HepG2 (cell line): ENCODE measurements around the gene EMC8. TPM values are rescaled to one million over a fixed set of nuclear protein-coding genes. Genes with fewer than 3 reads are reported as not detected.

Experiments
- ATF7-NPFF ChIP-seq: sonication (generic); formaldehyde crosslinking; IDR thresholded peaks from 2 replicates; pipeline ENCODE4 v1.8.1; 2023; ENCODE audit warnings: mild to moderate bottlenecking, low read depth, missing genetic modification reagents, moderate library complexity
- CBX1 ChIP-seq: IDR thresholded peaks from one replicate; pipeline ENCODE4 v1.6.1; 2016; ENCODE audit warnings: antibody characterized with exemption, low read depth
- ERF ChIP-seq: IDR thresholded peaks from 2 replicates; pipeline ENCODE4 v1.6.1; 2018; ENCODE audit warnings: missing biosample characterization, missing genetic modification reagents
- HMG20B ChIP-seq: conservative IDR thresholded peaks from 2 replicates; pipeline ENCODE4 v1.6.1; 2016; ENCODE audit warnings: missing genetic modification reagents, missing compliant biosample characterization
- ISX ChIP-seq: sonication (generic); formaldehyde crosslinking; conservative IDR thresholded peaks from 2 replicates; pipeline ENCODE4 v1.5.0; 2020; ENCODE audit warnings: missing genetic modification reagents
- PCBP1 ChIP-seq: fragments of 200-400 bp; formaldehyde crosslinking; IDR thresholded peaks from 2 replicates; pipeline ENCODE4 v1.6.1; 2017; ENCODE audit warnings: mild to moderate bottlenecking, low read depth, low read length, borderline replicate concordance
- REPIN1 ChIP-seq: sonication (generic); formaldehyde crosslinking; IDR thresholded peaks from 2 replicates; pipeline ENCODE4 v1.8.0; 2022; ENCODE audit warnings: missing genetic modification reagents, low read depth, mild to moderate bottlenecking, borderline replicate concordance
- TBP ChIP-seq: sonication (generic); formaldehyde crosslinking; IDR thresholded peaks from 2 replicates; pipeline ENCODE4 v1.5.0; 2020; ENCODE audit warnings: missing genetic modification reagents
- ZBTB20 ChIP-seq: sonication (generic); formaldehyde crosslinking; IDR thresholded peaks from 2 replicates; pipeline ENCODE4 v1.8.1; 2023; ENCODE audit warnings: missing genetic modification reagents, low read depth, mild to moderate bottlenecking, borderline replicate concordance
- ZBTB38 ChIP-seq: sonication (generic); formaldehyde crosslinking; IDR thresholded peaks from 2 replicates; pipeline ENCODE4 v1.5.1; 2020; ENCODE audit warnings: mild to moderate bottlenecking, missing genetic modification reagents
- ZFAT ChIP-seq: sonication (generic); formaldehyde crosslinking; conservative IDR thresholded peaks from 2 replicates; pipeline ENCODE4 v1.8.1; 2023; ENCODE audit warnings: missing genetic modification reagents, inconsistent platforms
- ZKSCAN1 ChIP-seq: fragments of 150-350 bp; IDR thresholded peaks from 2 replicates; pipeline ENCODE4 v1.6.1; 2014; ENCODE audit warnings: low read length
- ZNF234 ChIP-seq: sonication (generic); formaldehyde crosslinking; conservative IDR thresholded peaks from 2 replicates; pipeline ENCODE4 v1.5.1; 2020; ENCODE audit warnings: mild to moderate bottlenecking, missing genetic modification reagents
- ZNF331 ChIP-seq: sonication (generic); formaldehyde crosslinking; IDR thresholded peaks from 2 replicates; pipeline ENCODE4 v1.4.0; 2020; ENCODE audit warnings: missing genetic modification reagents
- ZNF354B ChIP-seq: sonication (generic); formaldehyde crosslinking; IDR thresholded peaks from 2 replicates; pipeline ENCODE4 v1.8.0; 2022; ENCODE audit warnings: mild to moderate bottlenecking, missing genetic modification reagents
- ZNF446 ChIP-seq: sonication (generic); formaldehyde crosslinking; IDR thresholded peaks from 2 replicates; pipeline ENCODE4 v1.5.0; 2020; ENCODE audit warnings: mild to moderate bottlenecking, missing genetic modification reagents
- ZNF564 ChIP-seq: sonication (generic); formaldehyde crosslinking; IDR thresholded peaks from 2 replicates; pipeline ENCODE4 v1.8.1; 2023; ENCODE audit warnings: mild to moderate bottlenecking, missing genetic modification reagents
- ZNF577 ChIP-seq: sonication (generic); formaldehyde crosslinking; IDR thresholded peaks from 2 replicates; pipeline ENCODE4 v1.4.0; 2020; ENCODE audit warnings: mild to moderate bottlenecking, low read depth, missing genetic modification reagents, borderline replicate concordance
- ZNF704 ChIP-seq: sonication (generic); formaldehyde crosslinking; IDR thresholded peaks from 2 replicates; pipeline ENCODE4 v1.8.1; 2023; ENCODE audit warnings: mild to moderate bottlenecking, inconsistent platforms, moderate library complexity, missing genetic modification reagents, borderline replicate concordance
- ZNF709 ChIP-seq: sonication (generic); formaldehyde crosslinking; IDR thresholded peaks from 2 replicates; pipeline ENCODE4 v1.5.0; 2020; ENCODE audit warnings: mild to moderate bottlenecking, missing genetic modification reagents
- polyA plus RNA-seq, 8 experiments: library from polyadenylated mRNA; depleted of rRNA in 3 of 8; stranded (reverse) in 7 of 8; unstranded in 1 of 8; fragments of >200 nt; fragmentation: Illumina TruSeq in 4 of 8; extraction: Trizol in 4 of 8; gene quantifications; 2 replicates each; pipeline versions ENCODE4 v1.2.1 to v1.2.3, GENCODE V29; 2011 to 2016; ENCODE audit warnings: low read depth in 4 of 8, missing spikeins in 1 of 8, mixed read lengths in 1 of 8; ENCODE audit not compliant: insufficient read depth in 1 of 8
- total RNA-seq, 5 experiments: library from RNA; depleted of rRNA; stranded (reverse); fragments of >200 nt; fragmentation: Illumina TruSeq; extraction: Trizol; gene quantifications; 2 replicates each; pipeline ENCODE4 v1.2.3, GENCODE V29; 2016; ENCODE audit warnings: low read depth in 1 of 5
- TF ChIP-seq, protein P1 (sequence below): conservative IDR thresholded peaks from 2 replicates; pipeline ENCODE4 v1.6.1; 2018; ENCODE audit warnings: missing genetic modification reagents
- TF ChIP-seq, protein P2 (sequence below): sonication (generic); formaldehyde crosslinking; IDR thresholded peaks from 2 replicates; pipeline ENCODE4 v1.8.0; 2022; ENCODE audit warnings: missing genetic modification reagents, mild to moderate bottlenecking, borderline replicate concordance

Gene EMC8
- total and polyA plus RNA-seq, 2 of the 13 experiments (the other 11 are each of a cell fraction or from before 2014, with no cell fraction given): 55.0 to 76.0 TPM

DNA sequence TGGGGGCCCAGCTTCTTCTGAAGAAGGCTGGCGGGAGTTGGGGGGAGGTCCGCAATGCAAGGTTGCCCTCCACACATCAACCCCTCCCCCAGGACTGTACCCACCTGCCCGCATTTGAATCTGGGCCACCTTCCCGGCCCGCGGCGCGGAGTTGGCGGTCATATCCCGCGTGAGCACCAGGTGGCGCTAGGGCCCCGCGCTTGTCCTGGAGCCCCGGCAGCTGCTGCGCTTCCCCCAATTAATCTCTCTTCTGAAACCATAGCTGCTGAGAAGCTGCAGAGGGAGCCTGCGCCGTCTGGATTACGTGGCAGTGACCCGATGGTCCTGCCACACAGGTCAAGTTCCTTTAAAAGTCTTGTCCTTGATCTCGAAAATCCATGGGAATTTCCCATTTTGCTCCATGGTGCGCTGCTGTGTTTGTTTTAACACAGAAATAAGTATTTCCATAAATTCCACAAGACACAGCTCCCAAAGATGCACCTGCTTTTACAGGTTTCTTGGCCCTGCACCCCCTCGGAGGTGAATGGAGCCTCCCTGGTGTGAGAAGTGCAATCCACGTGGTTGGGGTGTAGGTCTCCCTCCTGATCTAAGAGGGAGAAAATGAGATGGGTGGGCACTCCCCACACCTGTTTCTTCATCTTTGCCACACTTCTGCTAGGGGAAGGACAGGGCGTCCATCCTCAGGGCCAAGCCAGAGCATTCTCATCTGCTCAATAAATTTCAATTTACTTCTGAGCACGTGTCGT is 22.2 kb upstream of the EMC8 start (continued):
- TF ChIP-seq ZNF354B (CRISPR knock-in tag): no peak
- no peak for TF ChIP-seq ZFAT (CRISPR knock-in tag)
- TF ChIP-seq CBX1: no peak
- TF ChIP-seq, protein P1, sequence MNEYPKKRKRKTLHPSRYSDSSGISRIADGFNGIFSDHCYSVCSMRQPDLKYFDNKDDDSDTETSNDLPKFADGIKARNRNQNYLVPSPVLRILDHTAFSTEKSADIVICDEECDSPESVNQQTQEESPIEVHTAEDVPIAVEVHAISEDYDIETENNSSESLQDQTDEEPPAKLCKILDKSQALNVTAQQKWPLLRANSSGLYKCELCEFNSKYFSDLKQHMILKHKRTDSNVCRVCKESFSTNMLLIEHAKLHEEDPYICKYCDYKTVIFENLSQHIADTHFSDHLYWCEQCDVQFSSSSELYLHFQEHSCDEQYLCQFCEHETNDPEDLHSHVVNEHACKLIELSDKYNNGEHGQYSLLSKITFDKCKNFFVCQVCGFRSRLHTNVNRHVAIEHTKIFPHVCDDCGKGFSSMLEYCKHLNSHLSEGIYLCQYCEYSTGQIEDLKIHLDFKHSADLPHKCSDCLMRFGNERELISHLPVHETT (CRISPR knock-in tag): no peak
- no peak for TF ChIP-seq ZNF446 (CRISPR knock-in tag)
- TF ChIP-seq TBP (CRISPR knock-in tag): no peak
- peak; percentile 39; the same call in 1 of the 2 replicates for TF ChIP-seq ZNF331 (CRISPR knock-in tag)
- no peak for TF ChIP-seq ZNF577 (CRISPR knock-in tag)
- no peak for TF ChIP-seq HMG20B (CRISPR knock-in tag)
- TF ChIP-seq, protein P2, sequence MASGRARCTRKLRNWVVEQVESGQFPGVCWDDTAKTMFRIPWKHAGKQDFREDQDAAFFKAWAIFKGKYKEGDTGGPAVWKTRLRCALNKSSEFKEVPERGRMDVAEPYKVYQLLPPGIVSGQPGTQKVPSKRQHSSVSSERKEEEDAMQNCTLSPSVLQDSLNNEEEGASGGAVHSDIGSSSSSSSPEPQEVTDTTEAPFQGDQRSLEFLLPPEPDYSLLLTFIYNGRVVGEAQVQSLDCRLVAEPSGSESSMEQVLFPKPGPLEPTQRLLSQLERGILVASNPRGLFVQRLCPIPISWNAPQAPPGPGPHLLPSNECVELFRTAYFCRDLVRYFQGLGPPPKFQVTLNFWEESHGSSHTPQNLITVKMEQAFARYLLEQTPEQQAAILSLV (CRISPR knock-in tag): no peak; the same call in 1 of the 2 replicates
- TF ChIP-seq ATF7-NPFF: no peak
- no peak for TF ChIP-seq ZNF704 (CRISPR knock-in tag)
- no peak for TF ChIP-seq ZNF234 (CRISPR knock-in tag)
- no peak for TF ChIP-seq ZBTB20 (CRISPR knock-in tag)
- TF ChIP-seq ZBTB38 (CRISPR knock-in tag): 0 out of 2 replicates have a peak, but pooled peaks have one; percentile 28
- 0 out of 2 replicates have a peak, but pooled peaks have one; percentile 34 for TF ChIP-seq REPIN1 (CRISPR knock-in tag)
- no peak for TF ChIP-seq ISX (CRISPR knock-in tag)
- peak; percentile 76; the same call in 1 of the 2 replicates for TF ChIP-seq ERF (CRISPR knock-in tag)
- 0 out of 2 replicates have a peak, but pooled peaks have one; percentile 25 for TF ChIP-seq PCBP1
- TF ChIP-seq ZNF564 (CRISPR knock-in tag): no peak
- no peak for TF ChIP-seq ZKSCAN1
- TF ChIP-seq ZNF709 (CRISPR knock-in tag): no peak
